GM21576 (cell line): ENCODE measurements around the gene CSNK2A1.
"Not testable (repeated sequence)": the region's sequence is repeated elsewhere in the genome, so short reads cannot be mapped to it uniquely, and the experiment has no call there.

Source experiments
- ATAC-seq: cut with Tn5 transposase; IDR thresholded peaks from one replicate; pipeline ENCODE4 v1.9.1; 2021; ENCODE audit warnings: mild to moderate bottlenecking, moderate library complexity; ENCODE audit not compliant: unreplicated experiment

Gene CSNK2A1

DNA sequence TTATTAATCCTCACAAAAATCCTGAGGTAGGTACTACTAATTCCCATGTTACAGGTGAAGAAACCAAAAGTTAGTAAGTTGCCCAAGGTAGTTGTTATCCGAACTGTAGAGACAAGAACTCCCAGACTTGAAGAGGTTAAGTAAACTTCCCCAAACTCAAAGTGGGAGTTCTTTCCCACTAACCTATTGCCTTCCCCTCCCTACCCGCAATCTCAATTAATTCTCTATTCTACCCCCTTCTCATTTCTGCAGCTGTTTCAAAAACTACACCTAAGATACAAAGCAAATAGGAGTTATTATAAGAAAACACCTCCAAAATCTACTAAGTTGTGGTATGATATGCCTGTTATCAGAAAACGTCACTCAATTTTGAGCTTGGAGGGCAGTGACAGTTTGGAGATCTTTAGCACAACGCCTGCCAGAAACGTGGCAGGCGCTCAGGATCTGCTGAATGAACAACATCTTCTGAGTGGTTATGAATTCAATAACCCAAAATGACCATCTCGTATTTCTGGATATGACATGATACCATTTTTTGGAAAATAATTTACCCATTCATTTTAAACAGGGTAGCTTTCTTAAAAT, 7.1 kb downstream of the CSNK2A1 start:
- no peak for ATAC-seq

DNA sequence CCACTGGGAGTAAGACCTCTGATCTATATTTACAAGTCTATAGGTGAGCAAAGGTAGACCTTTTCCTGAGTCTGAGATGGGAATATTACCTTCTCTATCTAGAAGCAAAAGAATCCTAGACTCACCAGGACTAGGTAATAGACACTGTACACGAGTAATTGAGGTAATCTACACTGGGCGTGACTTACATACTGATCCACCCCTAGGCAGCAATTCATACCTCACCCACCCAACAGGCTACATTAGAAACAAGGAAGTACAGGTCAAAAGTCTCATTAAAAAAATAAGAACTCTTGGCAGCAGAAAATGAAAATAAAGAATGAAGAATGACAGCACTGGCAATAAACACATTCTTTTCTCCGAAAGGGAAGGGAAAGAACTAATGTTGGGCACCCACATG, 7.6 kb downstream of the CSNK2A1 start:
- ATAC-seq: no peak

DNA sequence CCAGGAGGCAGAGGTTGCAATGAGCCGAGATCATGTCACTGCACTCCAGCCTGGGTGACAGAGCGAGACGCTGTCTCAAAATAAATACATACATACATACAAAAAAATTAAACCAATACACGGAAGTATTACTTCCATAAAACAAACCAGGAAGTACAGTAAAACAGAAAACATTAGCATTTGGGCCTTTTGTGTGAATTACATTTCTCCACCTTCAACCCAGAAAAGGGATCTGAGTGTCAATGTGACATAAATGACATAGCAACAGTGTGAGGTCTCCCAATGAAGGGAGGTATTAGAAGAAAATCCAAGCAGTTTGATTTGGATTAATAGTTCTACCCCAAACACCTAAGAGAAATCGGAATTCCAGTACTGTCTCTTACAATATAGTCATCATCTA, 10.1 kb downstream of the CSNK2A1 start:
- ATAC-seq: no peak

DNA sequence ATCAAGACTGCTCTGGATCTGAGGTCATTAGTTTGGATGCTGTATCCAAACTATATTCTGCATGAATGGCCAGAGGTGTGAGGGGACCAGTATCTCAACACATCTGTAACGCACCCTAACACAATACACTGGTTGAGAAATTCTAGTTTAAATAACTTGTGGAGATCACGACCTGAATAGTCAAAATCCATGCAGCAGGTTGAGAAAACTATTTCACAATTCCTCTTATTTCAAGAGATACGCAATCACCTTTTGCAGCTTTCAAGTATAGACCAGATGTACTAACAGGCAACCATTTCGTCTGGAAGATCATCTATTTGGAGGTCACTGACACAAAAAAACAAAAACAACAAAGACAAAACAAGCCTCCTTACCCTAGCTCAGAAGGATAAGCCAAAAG, 11.1 kb downstream of the CSNK2A1 start:
- ATAC-seq: no peak

DNA sequence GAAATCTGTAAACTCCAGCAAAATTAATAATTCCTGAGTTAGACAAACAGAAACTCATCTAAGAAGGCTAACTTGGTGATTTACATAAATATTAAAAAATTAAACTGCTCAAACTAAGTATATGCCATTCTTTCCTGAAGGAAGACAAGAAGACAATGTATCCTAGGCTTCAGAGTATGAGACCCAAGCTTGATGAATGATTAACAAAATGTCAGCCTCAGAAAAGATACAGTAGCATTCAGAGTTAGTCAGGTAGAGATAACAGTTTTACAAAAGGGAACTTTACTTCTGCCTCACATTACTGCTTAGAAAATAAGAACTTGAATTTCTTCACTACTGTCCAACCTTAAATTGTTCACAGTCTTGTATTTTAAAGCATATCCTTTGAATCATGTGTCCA, 12.0 kb downstream of the CSNK2A1 start:
- no peak for ATAC-seq

DNA sequence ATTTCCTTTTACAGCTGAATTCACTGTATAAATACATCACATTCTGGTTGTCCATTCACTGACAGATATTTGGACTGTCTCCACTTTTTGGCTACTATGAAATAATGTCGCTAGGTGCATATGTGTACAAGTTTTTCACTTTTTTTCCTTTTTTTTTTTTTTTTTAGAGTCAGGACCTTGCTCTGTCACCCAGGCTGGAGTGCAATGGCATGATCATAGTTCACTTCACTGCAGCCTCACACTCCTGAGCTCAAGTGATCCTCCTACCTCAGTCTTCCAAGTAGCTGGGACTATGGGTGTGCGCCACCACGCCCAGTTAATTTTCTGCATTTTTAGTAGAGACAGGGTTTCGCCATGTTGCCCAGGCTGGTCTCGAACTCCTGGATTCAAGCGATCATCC, 13.3 kb downstream of the CSNK2A1 start:
- no peak for ATAC-seq

DNA sequence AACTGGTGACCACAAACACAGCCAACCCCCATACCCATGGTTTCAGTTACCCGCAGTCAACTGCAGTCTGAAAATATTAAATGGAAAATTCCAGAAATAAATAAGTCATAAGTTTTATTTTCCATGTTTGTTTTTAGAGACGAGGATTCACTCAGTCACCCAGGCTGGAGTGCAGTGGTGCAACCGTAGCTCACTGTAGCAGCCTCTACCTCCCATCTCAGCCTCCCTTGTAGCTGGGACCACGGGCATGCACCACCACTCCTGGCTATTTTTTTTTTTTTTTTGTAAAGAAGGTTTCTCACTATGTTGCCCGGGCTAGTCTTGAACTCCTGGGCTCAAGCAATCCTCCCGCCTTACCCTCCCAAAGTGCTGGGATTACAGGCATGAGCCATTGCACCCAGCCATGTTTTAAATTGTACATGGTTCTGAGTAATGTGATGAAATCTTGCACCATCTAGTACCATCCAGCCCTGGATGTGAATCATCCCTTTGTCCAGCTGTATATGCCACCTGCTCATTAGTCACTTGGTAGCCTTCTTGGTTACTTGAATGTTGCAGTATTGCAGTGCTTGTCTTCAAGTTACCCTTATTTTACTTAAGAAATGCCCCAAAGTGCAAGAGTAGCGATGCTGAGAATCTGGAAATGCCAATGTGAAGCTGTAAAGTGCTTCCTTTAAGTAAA, 14.5 kb downstream of the CSNK2A1 start:
- ATAC-seq: no peak

DNA sequence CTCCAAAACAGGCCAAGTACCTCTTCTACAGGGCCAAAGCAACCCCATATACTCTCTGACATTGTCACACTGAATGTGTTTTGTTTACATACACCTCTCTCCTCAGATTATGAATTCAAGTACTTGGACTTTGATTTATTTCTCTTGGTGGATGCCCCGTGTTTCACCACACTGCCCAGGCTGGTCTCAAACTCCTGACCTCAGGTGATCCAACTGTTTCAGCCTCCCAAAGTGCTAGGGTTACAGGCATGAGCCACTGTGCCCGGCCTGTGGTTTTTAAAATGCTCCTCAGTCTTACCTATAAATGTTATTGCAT, 16.1 kb downstream of the CSNK2A1 start:
- ATAC-seq: no peak

DNA sequence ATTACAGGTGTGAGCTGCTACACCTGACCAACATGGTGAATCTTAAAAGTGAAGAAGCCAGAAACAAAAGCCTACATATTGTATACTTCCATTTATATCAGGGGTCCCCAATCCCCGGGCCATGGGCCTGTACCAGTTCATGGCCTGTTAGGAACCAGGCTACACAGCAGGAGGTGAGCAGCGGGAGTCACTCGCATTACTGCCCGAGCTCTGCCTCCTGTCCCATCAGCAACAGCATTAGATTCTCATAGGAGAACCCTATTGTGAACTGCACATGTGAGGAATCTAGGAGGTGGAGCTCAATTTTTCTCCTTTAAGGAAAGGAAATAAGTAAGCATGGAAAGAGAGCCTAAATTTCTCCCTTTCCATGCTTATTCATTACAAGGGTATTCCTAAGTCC, 21.7 kb downstream of the CSNK2A1 start:
- no peak for ATAC-seq

DNA sequence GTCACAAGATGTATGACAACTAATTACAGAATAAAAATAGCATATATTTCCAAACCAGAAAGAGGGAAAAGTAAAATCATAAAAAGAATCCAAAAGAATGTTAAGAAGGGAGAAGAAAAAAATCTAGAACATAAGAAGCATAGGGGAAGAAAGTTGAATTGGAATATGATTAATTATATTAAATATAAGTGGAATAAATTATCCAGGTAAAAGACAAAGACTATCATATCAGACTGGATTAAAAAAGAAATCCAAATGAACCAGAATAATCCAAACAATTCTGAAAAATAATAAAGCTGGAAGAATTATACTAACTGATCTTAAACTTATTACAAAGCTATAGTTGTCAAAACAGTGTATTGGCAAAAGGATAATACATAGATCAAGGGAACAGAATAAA, 23.6 kb downstream of the CSNK2A1 start:
- ATAC-seq: no peak

DNA sequence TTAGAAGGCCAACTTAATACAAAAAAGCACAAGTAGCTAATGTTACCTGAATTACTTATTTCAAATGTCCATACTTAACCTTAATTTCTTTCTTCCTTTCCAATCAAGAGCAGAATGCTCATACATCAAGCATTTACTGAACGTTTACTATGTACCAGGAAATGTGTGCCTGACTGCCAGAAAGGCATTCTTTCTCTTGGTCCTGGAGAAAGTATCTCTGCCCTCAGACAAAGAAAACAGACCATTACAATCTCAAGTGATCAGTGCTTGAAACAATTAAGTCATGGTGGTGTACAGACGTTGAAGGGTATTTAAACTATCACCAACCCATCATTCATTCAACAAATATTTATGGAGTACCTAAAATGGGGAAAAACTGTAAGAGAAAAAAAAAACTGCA, 26.4 kb downstream of the CSNK2A1 start:
- no peak for ATAC-seq

DNA sequence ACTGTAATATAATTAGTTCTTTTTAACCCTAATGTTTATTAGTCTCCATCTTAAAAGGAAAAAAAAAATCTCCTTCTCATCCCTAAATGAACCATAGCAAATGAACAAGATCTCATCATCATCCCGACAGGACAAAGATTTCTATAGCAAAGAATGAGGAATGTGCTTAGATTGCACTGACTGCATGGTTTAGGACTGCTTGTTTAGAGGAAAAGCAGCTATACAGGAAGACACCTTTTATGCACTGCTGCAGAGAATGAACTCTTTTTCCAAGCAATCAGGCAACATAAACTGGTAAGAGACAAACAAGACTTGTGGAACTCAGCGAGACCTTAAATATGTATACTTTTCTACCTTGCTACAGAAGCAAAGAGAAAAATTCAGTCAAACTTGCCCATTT, 26.8 kb downstream of the CSNK2A1 start:
- ATAC-seq: no peak

DNA sequence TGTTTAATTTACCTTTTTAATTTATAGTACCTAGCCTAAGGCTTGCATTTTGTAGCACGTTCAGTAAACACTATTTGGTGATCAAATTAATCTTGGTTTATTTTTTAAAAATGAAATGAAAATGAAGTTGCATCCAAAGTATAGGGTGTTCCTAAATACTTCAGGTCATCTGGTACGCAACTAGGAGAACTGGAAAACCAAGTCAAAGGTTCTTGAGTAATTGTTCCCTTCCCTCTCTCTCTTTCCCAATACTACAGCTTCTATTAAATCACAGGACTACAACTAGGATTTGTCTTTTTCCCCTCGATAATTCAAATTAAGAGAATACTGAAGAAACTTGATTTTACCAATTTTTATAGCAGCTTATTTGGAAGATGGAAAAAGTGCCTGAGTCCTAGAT, 27.9 kb downstream of the CSNK2A1 start:
- no peak for ATAC-seq

DNA sequence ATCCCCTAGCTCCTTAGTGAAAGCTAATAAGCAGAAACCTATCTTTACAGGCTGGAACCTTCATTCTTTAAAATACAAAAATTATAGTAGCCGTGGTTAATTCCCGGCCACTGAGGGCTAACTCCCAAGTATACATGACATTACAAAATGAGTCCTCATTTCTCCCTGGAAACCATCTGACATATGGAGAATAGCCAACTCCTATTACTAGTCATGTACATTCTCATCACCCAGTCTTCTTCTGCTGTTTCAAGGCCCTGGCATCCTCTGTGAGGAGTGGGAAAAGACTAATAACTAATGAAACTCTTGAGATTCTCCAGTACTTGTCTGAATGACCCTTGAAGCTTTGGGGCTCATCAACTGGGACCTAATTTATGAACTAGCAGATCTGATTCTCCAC, 30.2 kb downstream of the CSNK2A1 start:
- no peak for ATAC-seq

DNA sequence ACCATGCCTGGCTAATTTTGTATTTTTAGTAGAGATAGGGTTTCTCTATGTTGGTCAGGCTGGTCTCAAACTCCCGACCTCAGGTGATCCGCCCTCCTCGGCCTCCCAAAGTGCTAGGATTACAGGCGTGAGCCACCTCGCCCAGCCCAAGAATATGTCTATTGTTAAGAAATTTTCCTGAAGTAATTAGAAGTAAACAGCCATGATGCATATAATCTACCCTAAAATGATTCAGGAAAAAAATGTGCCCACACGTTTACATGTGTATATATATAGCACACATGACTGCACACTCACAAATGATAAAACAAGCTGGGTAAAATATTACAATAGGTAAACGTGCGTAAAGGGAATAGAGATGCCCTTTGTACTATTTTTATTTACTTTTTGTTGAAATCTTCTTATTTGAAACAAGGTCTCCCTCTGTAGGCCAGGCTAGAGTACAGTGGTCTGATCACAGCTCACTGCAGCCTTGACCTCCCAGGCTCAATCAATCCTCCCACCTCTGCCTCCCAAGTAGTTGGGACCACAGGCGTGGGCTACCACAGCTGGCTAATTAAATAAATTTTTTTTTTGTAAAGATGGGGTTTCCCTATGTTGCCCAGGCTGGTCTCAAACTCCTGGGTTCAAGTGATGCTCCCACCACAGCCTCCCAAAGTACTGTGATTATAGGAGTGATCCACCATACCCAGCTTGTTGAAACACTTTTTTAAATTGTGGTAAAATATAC, 33.1 kb downstream of the CSNK2A1 start:
- not testable (repeated sequence) for ATAC-seq

DNA sequence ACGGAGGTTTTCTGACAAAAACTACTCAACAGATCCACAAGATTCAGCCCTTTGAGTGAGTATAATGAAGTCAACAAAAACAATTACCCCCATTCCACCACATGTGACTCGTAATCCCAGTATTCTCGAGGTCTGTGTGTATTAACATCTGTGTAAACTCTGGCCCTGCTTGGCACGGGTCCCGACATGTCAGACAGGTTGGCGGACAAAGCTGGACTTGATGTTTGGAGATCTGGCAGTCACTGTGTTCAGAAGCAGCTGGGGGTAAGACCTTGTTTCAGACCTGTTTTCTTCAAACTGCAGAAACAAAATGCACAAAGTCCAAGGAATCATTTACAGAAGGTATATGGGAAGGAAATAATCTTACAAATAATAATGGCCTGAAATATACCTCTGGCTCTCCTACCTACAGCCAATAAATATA, 35.2 kb downstream of the CSNK2A1 start:
- not testable (repeated sequence) for ATAC-seq

DNA sequence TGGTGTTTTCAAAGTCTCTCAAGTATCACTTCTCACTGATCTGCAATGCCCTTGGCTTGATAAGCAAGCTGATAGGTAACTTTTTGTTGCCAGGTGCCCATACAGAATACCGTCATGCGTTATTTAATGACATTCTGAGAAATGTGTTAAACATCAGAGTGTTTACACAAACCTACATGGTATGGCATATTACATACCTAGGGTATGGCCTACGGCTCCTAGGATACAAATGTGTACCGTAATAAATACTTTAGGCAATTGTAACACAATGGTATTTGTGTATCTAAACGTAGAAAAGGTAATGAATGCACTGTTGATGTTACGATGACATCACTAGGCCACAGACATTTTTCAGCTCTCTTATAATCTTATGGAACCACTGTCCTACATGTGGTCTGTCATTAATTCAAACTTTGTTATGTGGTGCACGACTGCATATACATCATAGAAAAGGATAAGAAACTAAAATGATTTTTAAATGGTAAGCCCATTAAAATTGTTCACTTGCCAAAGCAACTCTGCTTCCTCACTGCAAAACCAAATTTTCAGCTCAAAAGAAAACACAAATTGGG, 35.7 kb downstream of the CSNK2A1 start:
- no peak for ATAC-seq

DNA sequence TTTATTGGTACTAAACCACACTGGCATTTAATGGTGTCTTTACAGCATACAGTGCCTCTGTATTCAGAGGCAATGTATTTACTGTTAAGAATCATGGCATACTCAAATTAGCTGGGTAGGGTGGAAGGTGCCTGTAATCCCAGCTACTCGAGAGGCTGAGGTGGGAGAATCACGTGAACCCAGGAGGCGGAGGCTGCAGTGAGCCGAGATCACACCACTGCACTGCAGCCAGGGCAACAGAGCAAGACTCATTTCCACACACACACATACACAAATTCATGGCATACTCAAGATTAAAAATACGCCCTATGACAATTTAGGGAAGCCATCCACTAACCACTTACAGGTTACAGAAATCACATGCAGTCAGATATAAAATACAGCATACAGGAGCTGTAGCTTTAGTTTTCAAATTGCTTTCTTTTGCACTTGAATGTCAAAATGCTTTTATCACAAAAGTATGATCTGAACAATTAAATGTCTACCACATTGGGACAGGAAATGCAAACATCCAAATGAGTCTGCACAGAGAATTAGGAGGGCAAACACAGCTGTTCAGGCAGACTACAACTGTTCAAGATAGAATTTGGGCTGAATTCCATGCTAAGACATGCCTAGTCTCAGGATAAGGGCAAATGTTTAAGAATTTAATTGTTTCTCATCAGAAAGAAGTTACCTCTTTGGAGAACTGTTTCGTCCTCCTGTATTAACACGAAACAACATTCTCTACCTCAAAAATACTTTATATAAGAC, 36.4 kb downstream of the CSNK2A1 start:
- no peak for ATAC-seq

DNA sequence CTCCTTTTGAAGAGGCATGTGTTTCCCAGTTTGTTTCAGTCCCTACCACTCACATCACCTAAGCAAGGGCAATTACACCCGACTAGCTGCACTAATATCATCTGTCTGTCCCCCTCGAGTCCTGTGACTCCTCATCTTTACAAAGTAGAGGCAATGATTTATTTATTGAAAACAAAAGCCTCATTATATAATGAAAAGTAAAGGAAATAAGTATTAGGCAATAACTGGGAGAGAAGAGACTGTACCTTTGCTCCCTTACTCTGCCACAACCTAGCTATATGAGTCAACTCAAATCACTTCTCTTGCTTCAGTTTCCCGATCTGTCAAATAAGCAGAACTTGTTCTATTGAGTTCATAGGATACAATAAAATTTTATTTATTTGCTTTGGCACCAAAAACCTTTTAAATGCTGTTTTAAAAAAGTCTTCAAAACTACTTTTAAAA, 38.9 kb downstream of the CSNK2A1 start:
- ATAC-seq: no peak

DNA sequence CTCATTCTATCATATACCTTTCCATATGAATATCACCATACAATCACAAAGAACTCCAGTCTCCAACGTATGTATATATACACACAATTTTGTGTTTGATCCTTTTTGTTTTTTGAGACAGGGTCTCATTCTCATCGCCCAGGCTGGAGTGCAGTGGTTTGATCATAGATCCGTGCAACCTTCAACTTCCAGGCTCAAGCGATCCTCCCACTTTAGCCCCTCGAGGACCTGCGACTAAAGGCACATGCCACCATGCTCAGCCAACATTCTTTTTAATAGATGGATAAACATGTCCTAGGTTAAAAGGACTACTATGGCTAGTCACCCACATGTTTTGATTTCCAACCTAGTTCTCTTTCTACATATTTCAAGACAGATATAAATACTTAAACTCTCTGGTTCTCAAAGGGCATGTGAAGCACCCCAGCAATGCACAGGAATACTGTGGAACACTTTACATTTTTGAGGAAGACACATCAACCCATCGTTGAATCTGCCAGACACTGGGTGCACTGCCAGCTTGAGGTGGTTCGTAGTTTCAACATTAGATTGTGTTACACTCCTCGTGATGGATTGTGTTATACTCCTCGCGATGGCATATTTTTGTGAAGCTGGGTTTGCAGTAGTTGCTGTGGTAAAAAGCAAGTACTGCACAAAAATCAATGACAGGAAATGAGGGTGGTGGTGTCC, 40.4 kb downstream of the CSNK2A1 start:
- no peak for ATAC-seq

DNA sequence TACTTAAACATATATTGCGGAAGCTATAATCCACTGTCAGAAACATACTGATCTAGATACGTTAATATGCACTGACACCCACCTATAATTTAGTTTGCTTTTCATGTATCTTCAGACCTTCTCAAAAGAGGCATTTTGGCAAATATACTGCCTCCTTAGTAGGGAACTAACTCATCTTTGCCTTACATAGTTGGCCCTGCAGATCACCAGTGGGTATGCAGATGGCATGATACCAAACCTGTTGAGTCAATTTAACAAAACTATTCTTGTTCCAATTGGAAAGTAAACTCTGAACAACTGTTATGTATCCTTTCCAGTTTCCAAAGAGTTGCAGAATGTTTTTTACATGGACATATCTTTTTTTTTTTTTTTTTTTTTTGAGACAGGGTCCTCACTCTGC, 45.6 kb downstream of the CSNK2A1 start:
- ATAC-seq: no peak
